ENCODE data around the gene NEFH. TPM values are rescaled to one million over a fixed set of nuclear protein-coding genes. Genes with fewer than 3 reads are reported as not detected.
"Not testable (repeated sequence)": the region's sequence is repeated elsewhere in the genome, so short reads cannot be mapped to it uniquely, and the experiment has no call there.

The NEFH gene
- total RNA-seq, 2 experiments from 2014 or later = 0.05 to 0.06 TPM

- POLR2A ChIA-PET = no interaction called here
- no peaks in the 10 kb centered on the region for H3K36me3 Mint-ChIP-seq (ENCODE audit: low read depth)
- H3K27me3 ChIP-seq (ENCODE audit: control insufficient read depth in 1 of 2, insufficient read depth in 2 of 2, low read length in 2 of 2) = peaks cover 0 to 10% of the 10 kb centered on the region in 2 experiments
- ATAC-seq (ENCODE audit: poor library complexity) = no peak
- CTCF ChIA-PET = no interaction called here
- H3K4me3 ChIP-seq (ENCODE audit: low read length) = no peak overlapping the region
- no peak overlapping the region for H3K4me3 Mint-ChIP-seq
- intact Hi-C loops (cut with DNase I, micrococcal nuclease) = no loop called here
- H3K27ac ChIP-seq (ENCODE audit: low read depth in 1 of 2, low read length in 2 of 2) = no peak overlapping the region
- H3K27me3 Mint-ChIP-seq = peaks cover 37% of the 10 kb centered on the region
- H3K9me3 Mint-ChIP-seq = no peaks in the 10 kb centered on the region
- H3K36me3 ChIP-seq (ENCODE audit: insufficient read depth, low read length) = no peaks in the 10 kb centered on the region
- H3K4me1 ChIP-seq (ENCODE audit: insufficient read depth, low read length) = no peaks in the 10 kb centered on the region
- TF ChIP-seq CTCF (IDR thresholded peaks at IDR 0.05) = no peak
- no peak for DNase-seq
- no peaks in the 10 kb centered on the region for H3K9me3 ChIP-seq (ENCODE audit: control insufficient read depth in 1 of 2, insufficient read depth in 1 of 2, low read length in 2 of 2)
- H3K27ac Mint-ChIP-seq = no peak overlapping the region
- H3K4me1 Mint-ChIP-seq (ENCODE audit: low read depth) = no peaks in the 10 kb centered on the region
Measured at GRCh38 chr22:29434288-29434687, 45.7 kb upstream of the NEFH start.

GRCh38 chr22:29435236-29436136 lies 44.5 kb upstream of the NEFH start:
- no peaks in the 10 kb centered on the region for H3K4me1 ChIP-seq (ENCODE audit: insufficient read depth, low read length)
- peaks cover 0 to 10% of the 10 kb centered on the region in 2 experiments for H3K27me3 ChIP-seq (ENCODE audit: control insufficient read depth in 1 of 2, insufficient read depth in 2 of 2, low read length in 2 of 2)
- H3K36me3 Mint-ChIP-seq (ENCODE audit: low read depth) = no peaks in the 10 kb centered on the region
- no peaks in the 10 kb centered on the region for H3K36me3 ChIP-seq (ENCODE audit: insufficient read depth, low read length)
- no peak overlapping the region for H3K27ac Mint-ChIP-seq
- intact Hi-C loops (cut with DNase I, micrococcal nuclease) = no loop called here
- H3K4me3 Mint-ChIP-seq = no peak overlapping the region
- H3K4me3 ChIP-seq (ENCODE audit: low read length) = no peak overlapping the region
- H3K27me3 Mint-ChIP-seq = peaks cover 33% of the 10 kb centered on the region
- no peaks in the 10 kb centered on the region for H3K9me3 Mint-ChIP-seq
- H3K9me3 ChIP-seq (ENCODE audit: control insufficient read depth in 1 of 2, insufficient read depth in 1 of 2, low read length in 2 of 2) = no peaks in the 10 kb centered on the region
- POLR2A ChIA-PET = no interaction called here
- no peak for TF ChIP-seq CTCF (IDR thresholded peaks at IDR 0.05)
- DNase-seq (no peak), ATAC-seq (ENCODE audit: poor library complexity) (no peak)
- H3K4me1 Mint-ChIP-seq (ENCODE audit: low read depth) = no peaks in the 10 kb centered on the region
- H3K27ac ChIP-seq (ENCODE audit: low read depth in 1 of 2, low read length in 2 of 2) = no peak overlapping the region
- CTCF ChIA-PET = no interaction called here

- H3K27me3 Mint-ChIP-seq = peaks cover 33% of the 10 kb centered on the region
- H3K4me1 Mint-ChIP-seq (ENCODE audit: low read depth); POLR2A ChIA-PET; H3K4me3 ChIP-seq (ENCODE audit: low read length); H3K4me3 Mint-ChIP-seq; H3K36me3 Mint-ChIP-seq (ENCODE audit: low read depth); H3K27ac Mint-ChIP-seq; DNase-seq; H3K27me3 ChIP-seq (ENCODE audit: control insufficient read depth in 1 of 2, insufficient read depth in 2 of 2, low read length in 2 of 2); intact Hi-C loops (cut with DNase I, micrococcal nuclease); H3K27ac ChIP-seq (ENCODE audit: low read depth in 1 of 2, low read length in 2 of 2); ATAC-seq (ENCODE audit: poor library complexity); H3K9me3 ChIP-seq (ENCODE audit: control insufficient read depth in 1 of 2, insufficient read depth in 1 of 2, low read length in 2 of 2); H3K9me3 Mint-ChIP-seq; H3K36me3 ChIP-seq (ENCODE audit: insufficient read depth, low read length); H3K4me1 ChIP-seq (ENCODE audit: insufficient read depth, low read length); CTCF ChIA-PET: not testable (repeated sequence)
Measured at GRCh38 chr22:29438283-29438682, 41.7 kb upstream of the NEFH start, which contains the start of gene RFPL1. Gene RFPL1 (plus strand): TSS chr22:29438583.
